Calu3 (cell line): ENCODE data around the gene PRKCZ. TPM values are rescaled to one million over a fixed set of nuclear protein-coding genes. Genes with fewer than 3 reads are reported as not detected.
A peak's percentile ranks its signal among the peaks of the same experiment; 100 is the strongest.

Experiments used
- BruUV-seq: library from RNA; stranded (reverse); fragments of 400-500 nt; replicated peaks from 2 replicates; lab custom pipeline; 2021; lab: Mats Ljungman, UMichigan
- CTCF ChIA-PET: fragments of 300-600 bp; sonication (Branson Sonifier 250); formaldehyde crosslinking; loops from one replicate; lab custom pipeline; 2022; ENCODE audit warnings: antibody characterized with exemption; lab: Charles Lee
- DNase-seq: peaks from one replicate; pipeline ENCODE4 v3.0.0; 2022
- H3K27ac Mint-ChIP-seq: one replicate; pipeline ENCODE4 v1.8.0; 2022; ENCODE audit warnings: mixed read lengths; ENCODE audit not compliant: unreplicated experiment
- H3K27me3 Mint-ChIP-seq: one replicate; pipeline ENCODE4 v1.8.0; 2022; ENCODE audit warnings: mixed read lengths; ENCODE audit not compliant: unreplicated experiment
- H3K36me3 Mint-ChIP-seq: one replicate; pipeline ENCODE4 v1.8.0; 2022; ENCODE audit warnings: mild to moderate bottlenecking, moderate library complexity, mixed read lengths; ENCODE audit not compliant: insufficient read depth, unreplicated experiment
- H3K4me1 Mint-ChIP-seq: one replicate; pipeline ENCODE4 v1.8.0; 2022; ENCODE audit warnings: mild to moderate bottlenecking, low read depth, mixed read lengths; ENCODE audit not compliant: unreplicated experiment
- H3K4me3 Mint-ChIP-seq: one replicate; pipeline ENCODE4 v1.8.0; 2022; ENCODE audit warnings: mild to moderate bottlenecking, low read depth, moderate library complexity, mixed read lengths; ENCODE audit not compliant: unreplicated experiment
- H3K9me3 Mint-ChIP-seq: one replicate; pipeline ENCODE4 v1.8.0; 2022; ENCODE audit warnings: low read depth, mixed read lengths; ENCODE audit not compliant: unreplicated experiment
- intact Hi-C: fragments of 100-400 bp; cut with micrococcal nuclease; formaldehyde crosslinking; loops from one replicate; pipeline ENCODE4 v1.10.0; 2022; ENCODE audit not compliant: unreplicated experiment
- total RNA-seq: library from RNA; stranded (reverse); gene quantifications from 2 replicates; pipeline ENCODE4 v1.2.3, GENCODE V29; 2022
- TF ChIP-seq, protein P1 (sequence below): fragments of 200-600 bp; IDR thresholded peaks from one replicate; pipeline ENCODE4 v1.8.0; 2022; ENCODE audit warnings: antibody characterized with exemption; ENCODE audit not compliant: unreplicated experiment

PRKCZ gene
- total RNA-seq, 1 experiment from 2014 or later: 26.0 TPM

DNA sequence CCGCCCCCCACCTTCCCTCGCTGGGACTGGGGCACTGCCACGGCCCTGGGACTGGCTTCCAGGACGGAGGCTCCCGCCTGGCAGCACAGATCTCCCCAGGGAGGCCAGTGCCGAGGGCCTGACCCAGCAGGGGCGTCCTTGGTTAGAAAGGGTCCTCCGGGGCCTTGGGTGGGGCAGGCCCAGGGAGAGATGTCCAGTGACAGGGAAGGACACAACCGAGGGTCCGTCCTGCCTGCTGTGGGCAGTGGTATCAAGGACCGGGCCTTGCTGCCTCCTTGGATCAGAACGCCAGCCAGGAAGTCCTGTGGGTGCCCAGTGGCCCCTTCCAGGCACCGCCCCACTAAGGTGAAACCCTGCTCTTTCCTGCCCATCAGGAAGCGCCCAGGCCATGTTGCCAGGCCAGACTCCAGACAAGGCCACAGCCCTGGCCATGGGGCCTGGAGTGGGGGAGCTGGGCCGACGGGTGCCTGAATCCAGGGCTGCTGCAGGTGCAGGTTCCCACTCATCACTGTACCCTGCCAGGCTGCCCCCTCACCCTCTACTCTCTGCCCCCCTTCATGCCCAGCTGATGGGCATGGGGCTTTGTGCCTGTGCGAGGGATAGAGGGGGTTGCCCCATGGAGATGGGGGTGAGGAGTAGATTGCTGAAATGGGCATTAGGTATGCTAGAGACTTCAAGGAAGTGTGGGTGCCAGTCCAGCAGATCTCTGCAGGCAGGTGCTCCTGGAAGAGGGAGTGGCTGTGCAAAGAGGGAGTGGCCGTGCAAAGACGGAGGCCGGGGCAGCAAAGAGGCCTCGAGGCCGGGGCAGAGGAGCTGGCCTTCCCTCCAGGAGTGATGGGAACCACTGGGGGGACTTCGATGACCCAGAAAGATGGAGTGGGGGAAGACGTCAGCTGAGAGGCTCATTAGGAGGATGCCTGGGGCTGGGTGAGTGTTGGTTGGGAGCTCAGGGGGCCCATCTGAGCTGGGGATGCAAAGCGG lies 2.2 kb upstream of the PRKCZ start:
- intact Hi-C loops: loop anchor here (5.0 kb wide), 1 partner anchor 86 kb away; no protein-coding TSS in a partner anchor

DNA sequence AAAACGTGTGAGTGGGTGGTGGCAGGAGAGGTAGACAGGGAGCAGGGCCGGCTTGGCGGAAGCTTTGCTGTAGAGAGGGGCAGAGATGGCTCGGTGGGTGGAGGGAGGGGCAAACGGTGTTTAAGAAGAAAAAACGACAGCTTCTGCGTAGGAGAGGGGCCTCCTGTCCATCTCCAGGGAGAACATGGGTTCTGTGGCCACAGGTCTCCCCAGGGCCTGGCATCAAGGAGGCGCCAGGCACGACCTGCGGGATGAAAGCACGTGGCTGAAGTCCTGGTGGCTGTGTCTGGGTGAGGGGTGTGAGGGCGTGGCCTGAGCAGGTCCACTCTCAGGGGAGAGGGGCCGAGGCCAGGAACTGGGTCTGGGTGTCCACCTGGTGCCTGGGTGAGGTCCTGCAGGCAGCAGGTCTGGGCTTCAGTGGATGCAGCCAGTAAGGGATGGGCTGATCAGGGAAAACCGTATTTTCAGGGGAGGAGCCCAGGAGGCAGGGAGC lies 940 bp upstream of the PRKCZ start:
- H3K4me1 Mint-ChIP-seq: peaks cover 17% of the 10 kb centered on the region
- H3K27ac Mint-ChIP-seq: peak overlapping the region; percentile 93
- DNase-seq: peak; percentile 69
- CTCF ChIA-PET: no interaction called here
- intact Hi-C loops: loop anchor here (5.0 kb wide), 1 partner anchor 87 kb away; no protein-coding TSS in a partner anchor
- H3K27me3 Mint-ChIP-seq: peaks cover 14% of the 10 kb centered on the region
- BruUV-seq: no TSS peak
- H3K9me3 Mint-ChIP-seq: no peaks in the 10 kb centered on the region
- H3K36me3 Mint-ChIP-seq: peaks cover 34% of the 10 kb centered on the region
- TF ChIP-seq, protein P1, sequence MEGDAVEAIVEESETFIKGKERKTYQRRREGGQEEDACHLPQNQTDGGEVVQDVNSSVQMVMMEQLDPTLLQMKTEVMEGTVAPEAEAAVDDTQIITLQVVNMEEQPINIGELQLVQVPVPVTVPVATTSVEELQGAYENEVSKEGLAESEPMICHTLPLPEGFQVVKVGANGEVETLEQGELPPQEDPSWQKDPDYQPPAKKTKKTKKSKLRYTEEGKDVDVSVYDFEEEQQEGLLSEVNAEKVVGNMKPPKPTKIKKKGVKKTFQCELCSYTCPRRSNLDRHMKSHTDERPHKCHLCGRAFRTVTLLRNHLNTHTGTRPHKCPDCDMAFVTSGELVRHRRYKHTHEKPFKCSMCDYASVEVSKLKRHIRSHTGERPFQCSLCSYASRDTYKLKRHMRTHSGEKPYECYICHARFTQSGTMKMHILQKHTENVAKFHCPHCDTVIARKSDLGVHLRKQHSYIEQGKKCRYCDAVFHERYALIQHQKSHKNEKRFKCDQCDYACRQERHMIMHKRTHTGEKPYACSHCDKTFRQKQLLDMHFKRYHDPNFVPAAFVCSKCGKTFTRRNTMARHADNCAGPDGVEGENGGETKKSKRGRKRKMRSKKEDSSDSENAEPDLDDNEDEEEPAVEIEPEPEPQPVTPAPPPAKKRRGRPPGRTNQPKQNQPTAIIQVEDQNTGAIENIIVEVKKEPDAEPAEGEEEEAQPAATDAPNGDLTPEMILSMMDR: peak; percentile 69
- peak overlapping the region; percentile 81 for H3K4me3 Mint-ChIP-seq

More for the DNA sequence above, 2.2 kb upstream of the PRKCZ start:
- Mint-ChIP-seq H3K4me1 (peaks cover 17% of the 10 kb centered on the region), H3K27me3 (peaks cover 27% of the 10 kb centered on the region), H3K4me3 (peak overlapping the region; percentile 81), H3K9me3 (no peaks in the 10 kb centered on the region), H3K27ac (peak overlapping the region; percentile 82), H3K36me3 (peaks cover 34% of the 10 kb centered on the region)
- DNase-seq: no peak
- CTCF ChIA-PET: interaction anchor here (0.6 kb wide), 1 partner anchor 189 kb away, joined by 3 read pairs; no protein-coding TSS in a partner anchor
- BruUV-seq: no TSS peak
- TF ChIP-seq, protein P1: no peak

DNA sequence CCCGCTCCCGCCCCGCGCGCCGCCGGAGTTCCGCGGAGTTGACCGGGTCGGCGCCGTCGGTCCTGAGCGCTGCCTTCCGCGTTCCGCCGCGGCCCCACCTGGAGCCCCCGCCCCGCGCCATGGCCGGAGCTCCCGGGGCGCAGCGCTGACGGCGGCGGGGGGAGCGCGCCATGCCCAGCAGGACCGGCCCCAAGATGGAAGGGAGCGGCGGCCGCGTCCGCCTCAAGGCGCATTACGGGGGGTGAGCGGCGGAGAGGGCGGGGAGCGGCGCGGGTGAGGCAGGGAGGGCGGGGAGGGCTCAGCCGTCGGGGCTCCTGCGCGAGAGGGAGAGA lies 216 bp downstream of the PRKCZ start:
- H3K9me3 Mint-ChIP-seq: no peaks in the 10 kb centered on the region
- intact Hi-C loops: no loop called here
- H3K27me3 Mint-ChIP-seq: peaks cover 7% of the 10 kb centered on the region
- no TSS peak for BruUV-seq
- H3K4me1 Mint-ChIP-seq: peaks cover 17% of the 10 kb centered on the region
- peak overlapping the region; percentile 81 for H3K4me3 Mint-ChIP-seq
- no peak for DNase-seq
- no peak overlapping the region for H3K27ac Mint-ChIP-seq
- TF ChIP-seq, protein P1: no peak
- peaks cover 34% of the 10 kb centered on the region for H3K36me3 Mint-ChIP-seq
- CTCF ChIA-PET: no interaction called here

DNA sequence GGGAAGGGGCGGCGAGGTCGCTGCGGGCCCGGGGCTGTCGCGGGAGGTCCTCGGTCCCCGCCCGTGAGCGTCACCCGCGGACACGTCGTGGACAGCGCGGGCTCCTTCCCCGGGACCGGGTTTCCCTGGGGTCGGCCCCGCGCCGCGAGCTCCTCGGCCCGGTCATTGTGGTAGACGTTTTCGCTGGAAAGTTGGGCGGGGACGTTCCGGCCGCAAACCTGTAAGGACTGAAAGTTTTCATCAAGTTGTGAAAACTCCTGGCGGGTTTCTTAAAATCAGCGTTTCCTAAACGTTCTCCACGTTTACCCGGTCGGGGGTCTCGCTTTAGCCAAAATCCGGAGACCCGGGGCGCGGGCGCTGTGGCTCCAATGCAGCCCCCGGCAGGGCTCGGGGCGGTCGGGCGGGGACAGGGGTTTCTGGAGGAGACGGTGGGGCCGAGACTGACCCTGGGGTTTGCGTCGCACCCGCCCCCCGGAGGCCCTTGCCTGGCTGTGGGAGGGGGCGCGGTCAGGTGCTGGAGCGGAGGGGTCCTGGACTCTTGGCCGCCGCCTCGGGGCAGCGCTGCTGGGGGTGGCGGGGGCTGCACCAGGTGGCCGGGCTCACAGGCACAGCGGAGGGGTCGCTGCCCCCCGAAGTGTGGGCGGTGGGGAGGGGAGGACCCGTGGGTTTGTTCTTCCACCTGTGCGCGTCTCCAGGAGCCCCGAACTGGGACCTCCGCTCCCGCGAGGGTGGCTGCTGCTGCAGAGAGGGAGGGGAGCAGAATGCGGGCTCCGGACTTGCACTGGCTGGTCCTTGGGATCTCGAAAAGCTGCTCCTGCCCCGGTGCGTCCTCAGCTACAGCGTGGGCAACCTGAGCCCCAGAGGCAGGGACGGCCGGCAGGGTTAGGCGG lies 827 bp downstream of the PRKCZ start:
- Mint-ChIP-seq H3K36me3 (peaks cover 34% of the 10 kb centered on the region), H3K4me3 (peak overlapping the region; percentile 81), H3K27me3 (peaks cover under 1% of the 10 kb centered on the region), H3K4me1 (peaks cover 17% of the 10 kb centered on the region), H3K9me3 (no peaks in the 10 kb centered on the region), H3K27ac (no peak overlapping the region)
- no peak for DNase-seq
- CTCF ChIA-PET: no interaction called here
- BruUV-seq: no TSS peak
- intact Hi-C loops: no loop called here
- TF ChIP-seq, protein P1: no peak
